HG02678 (cell line): Measurements from ENCODE around the gene NEURL3.
"Not testable (repeated sequence)": the region's sequence is repeated elsewhere in the genome, so short reads cannot be mapped to it uniquely, and the experiment has no call there.

Experiments
- ATAC-seq: cut with Tn5 transposase; IDR thresholded peaks from one replicate; pipeline ENCODE4 v1.9.1; 2021; ENCODE audit warnings: mild to moderate bottlenecking, moderate library complexity; ENCODE audit not compliant: unreplicated experiment

Gene NEURL3

DNA sequence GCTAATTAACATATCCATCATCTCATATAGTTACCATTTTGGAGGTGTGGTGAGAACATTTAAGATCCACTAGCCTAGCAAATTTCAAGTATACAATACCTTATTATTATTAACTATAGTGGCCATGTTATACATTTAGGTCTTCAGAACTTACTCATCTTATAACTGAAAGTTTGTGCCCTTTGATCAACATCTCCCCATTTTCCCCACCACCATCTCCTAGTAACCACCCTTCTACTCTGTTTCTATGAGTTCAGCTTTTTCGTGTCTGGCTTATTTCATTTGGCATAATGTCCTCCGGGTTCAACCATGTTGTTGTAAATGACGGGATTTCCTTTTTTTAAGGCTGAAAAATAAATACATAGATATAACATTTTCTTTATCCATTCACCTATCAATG is 15.9 kb downstream of the NEURL3 start:
- no peak for ATAC-seq

GRCh38 chr2:96486696-96487095 is 18.5 kb downstream of the NEURL3 start:
- no peak for ATAC-seq

DNA sequence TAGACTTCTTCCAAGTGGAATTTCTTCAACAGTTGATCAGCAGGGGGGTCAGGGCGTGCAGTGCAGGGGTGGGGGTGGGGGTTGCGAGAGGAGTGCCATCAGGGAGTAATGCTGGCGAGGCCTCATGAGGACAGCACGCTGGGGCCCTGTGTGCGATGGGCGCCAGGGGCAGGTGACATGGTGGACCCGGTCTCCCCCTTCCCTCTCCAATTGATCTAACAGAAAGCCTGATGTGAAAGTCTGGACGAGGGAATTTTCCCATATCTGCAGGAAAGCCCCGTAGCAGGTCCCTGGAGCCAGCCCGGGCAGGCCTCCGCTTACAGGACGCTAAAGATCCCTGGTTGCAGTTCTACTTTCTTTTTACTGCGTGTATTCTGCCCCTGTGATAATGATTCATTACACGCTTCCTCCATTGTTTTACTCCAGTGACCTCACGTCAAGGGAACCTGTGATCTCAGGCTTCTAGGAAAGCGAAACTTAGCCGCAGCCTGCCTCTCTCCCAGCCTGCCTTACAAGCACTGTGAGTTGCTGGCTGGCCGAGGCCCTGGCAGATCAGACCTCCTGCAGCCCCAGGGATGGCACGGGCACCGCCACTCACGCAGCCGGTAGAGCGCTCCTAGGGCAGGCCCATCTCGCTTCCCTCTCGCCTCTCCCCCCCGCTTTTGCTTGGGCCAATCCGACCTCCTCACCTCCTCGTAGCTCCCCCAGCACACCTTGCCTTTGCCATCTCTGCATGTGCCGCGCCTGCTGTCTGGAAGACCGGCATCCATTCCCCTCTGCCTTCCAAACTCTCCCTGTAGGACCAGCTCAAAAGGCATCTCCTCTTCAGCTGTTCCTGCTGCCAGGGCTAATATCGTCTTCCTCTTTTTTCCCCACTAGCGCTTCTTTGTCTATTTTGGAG is 19.2 kb downstream of the NEURL3 start:
- ATAC-seq: peak; percentile 81

DNA sequence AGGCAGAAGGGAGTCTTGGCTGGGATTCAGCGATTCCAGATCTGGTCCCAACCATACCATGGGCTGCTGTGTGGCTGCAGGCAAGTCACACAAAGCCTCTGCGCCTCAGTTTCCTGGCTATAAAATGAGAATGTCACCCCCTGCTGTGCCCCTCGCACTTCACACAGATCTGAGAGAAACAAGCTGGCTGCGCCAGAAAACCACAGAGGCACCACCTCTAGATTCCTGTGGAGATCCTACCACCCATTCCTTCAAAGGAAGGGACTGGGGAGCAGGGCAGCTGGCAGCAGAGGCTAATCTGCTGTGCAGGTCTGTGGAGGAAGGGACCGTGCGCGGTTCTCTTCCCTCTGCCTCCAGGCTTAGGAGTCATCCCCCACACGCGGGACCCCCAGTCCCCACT is 19.8 kb downstream of the NEURL3 start:
- ATAC-seq: no peak

DNA sequence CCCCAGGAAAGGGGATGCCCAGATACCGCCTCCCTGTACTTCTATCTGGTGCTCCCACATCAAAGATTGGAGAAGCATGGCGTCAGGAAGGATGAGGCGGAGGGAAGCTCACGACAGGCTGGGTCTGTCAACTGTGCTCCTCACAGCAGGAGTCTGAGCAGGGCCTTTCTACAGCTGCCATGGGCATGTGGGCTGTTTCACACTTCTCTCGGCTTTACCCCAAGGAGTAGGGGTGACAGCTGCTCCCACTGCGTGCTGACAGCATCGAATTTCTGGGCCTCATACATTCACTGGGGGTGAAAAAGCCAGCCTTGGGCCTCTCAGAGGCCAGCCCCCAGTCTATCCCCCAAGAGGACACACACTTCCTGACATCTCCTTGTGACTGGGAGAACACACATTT is 21.1 kb downstream of the NEURL3 start:
- no peak for ATAC-seq

- no peak for ATAC-seq
These were observed 27.7 kb downstream of the NEURL3 start for GRCh38 chr2:96477458-96477857.

DNA sequence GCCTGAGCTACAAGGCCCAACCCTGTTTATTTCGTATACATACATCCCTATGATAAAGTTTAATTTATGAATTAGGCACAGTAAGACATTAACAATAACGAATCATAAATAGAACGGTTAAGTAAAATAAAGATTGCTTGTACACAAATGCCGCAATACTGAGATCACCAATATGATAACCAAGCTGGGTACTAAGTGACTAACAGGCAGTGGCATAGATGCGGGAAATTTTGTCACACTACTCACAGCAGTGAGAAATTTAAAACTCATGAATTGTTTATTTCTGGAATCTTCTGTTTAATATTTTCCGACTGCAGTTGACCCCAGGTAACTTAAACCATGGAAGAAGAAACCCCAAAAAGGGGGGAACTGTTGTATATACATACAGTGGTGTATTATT is 33.4 kb downstream of the NEURL3 start:
- no peak for ATAC-seq

- no peak for ATAC-seq
These were observed 34.5 kb downstream of the NEURL3 start for GRCh38 chr2:96470636-96471035.

GRCh38 chr2:96470109-96470508 is 35.0 kb downstream of the NEURL3 start:
- ATAC-seq: no peak

DNA sequence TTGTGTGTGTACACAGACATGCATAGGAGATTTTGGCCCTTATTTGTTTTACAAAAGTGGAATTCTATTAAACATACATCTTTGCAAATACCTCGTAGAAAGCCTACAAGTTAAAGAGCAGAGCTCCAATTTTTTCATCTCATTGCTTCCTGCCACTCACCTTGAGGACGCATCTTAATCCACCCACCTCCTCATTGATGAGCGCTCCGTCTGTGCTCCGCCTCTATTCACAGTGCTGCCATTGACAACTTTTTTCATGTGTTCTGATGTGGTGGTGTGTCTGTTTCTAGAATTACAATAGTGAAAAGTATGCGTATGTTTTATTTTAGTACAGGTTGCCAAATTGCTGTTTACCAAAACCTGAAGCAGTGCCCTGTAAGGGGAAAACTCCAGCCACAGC is 36.3 kb downstream of the NEURL3 start:
- ATAC-seq: no peak

DNA sequence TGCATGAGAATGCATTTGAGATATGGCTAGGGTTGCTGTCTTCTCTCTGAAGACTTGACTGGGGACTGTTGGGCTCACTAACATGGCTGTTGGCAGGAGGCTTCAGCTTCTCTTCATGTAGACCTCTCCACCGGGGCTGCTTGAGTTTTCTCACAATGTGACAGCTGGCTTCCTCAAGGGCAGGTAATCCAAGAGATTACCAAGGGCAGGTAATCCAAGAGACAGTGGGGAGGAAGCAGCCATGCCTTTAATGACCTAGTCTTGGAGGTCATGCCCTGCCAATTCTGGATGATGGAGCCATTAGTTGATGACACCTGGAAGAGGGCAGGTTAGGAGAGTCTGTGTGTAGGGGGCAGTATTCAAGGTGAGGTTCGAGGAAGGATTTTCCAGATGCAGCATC is 40.5 kb downstream of the NEURL3 start:
- ATAC-seq: no peak

- ATAC-seq: no peak
These were observed 41.1 kb downstream of the NEURL3 start for GRCh38 chr2:96464061-96464460.

DNA sequence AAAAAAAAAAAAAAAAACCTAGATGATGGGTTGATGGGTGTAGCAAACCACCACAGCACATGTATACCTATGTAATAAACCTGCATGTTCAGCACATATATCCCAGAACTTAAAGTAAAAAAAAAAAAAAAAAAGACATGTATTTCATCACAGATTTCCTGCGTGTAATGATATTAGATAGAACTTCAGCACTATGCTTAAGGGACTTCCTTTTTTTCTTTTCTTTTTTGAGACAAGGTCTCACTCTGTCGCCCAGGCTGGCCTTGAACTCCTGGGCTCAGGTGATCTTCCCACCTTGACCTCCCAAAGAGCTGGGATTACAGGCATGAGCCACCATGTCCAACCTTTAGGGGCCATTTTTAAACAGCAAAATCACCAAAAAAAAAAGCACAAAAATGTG is 42.0 kb downstream of the NEURL3 start:
- no peak for ATAC-seq

DNA sequence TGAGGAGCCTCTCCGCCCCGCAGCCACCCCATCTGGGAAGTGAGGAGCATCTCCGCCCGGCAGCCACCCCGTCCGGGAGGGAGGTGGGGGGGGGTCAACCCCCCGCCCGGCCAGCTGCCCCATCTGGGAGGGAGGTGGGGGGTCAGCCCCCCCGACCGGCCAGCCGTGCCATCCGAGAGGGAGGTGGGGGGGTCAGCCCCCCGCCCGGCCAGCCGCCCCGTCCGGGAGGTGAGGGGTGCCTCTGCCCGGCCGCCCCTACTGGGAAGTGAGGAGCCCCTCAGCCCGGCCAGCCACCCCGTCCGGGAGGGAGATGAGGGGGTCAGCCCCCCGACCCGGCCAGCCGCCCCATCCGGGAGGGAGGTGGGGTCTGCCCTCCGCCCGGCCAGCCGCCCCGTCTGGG is 43.5 kb downstream of the NEURL3 start:
- not testable (repeated sequence) for ATAC-seq

- ATAC-seq: no peak
These were observed 53.1 kb downstream of the NEURL3 start for GRCh38 chr2:96452053-96452452.

DNA sequence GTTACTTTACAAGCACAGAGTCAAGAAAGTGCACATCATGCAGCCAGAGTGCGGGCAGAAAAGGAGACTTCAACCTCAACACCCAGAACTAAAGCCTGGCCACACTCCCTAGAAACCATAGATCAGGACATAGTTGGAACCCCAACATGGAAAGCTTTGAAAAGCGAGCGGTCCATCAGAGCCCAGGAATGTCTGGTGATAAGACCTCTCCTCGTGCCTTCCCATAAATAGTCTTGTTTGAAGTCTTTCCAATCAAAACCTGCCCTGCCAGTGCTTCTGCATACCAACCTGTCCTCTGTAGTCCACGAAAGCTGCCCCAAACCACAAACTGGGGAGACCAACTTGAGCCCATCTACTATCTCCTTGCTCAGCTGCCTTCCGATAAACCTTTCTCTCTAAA is 55.5 kb downstream of the NEURL3 start:
- ATAC-seq: no peak

DNA sequence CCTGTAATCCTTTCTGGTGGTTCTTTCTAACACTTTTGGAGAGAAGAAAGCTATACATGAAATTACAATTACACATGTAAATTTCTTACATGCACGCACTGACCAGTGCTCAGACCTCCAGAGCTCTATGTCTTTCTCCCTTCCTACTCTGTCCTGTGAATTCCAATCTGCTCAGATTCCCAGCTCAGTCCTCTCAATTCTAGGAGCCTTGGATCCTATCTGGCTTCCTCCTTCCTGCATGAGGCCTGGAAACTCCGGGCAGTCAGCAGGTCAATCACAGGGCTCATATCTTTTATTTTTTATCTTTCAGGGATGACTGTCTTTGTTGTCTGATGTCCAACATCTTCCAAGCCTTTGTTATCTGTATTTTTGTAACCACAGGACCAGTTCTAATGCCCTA is 56.0 kb downstream of the NEURL3 start:
- ATAC-seq: no peak

- no peak for ATAC-seq
These were observed 57.4 kb downstream of the NEURL3 start for GRCh38 chr2:96447726-96448125.
